K562 (cell line): ENCODE results near the gene PHLDA3.

Experiments used
- CHD1 ChIP-seq: fragments of 200-600 bp; sonication (generic); IDR thresholded peaks from one replicate; pipeline ENCODE4 v1.6.1; 2012; ENCODE audit warnings: mild to moderate bottlenecking, moderate library complexity, low read length, inconsistent platforms
- ELF4 ChIP-seq: fragments of 450-650 bp; formaldehyde crosslinking; IDR thresholded peaks from 2 replicates; pipeline ENCODE4 v1.4.0; 2022; ENCODE audit warnings: missing genetic modification characterization
- EP300 ChIP-seq: IDR thresholded peaks from 2 replicates; pipeline ENCODE4 v1.6.1; 2012; ENCODE audit warnings: low read length, improper control_type of control experiment
- JUND ChIP-seq, 2 experiments: IDR thresholded peaks; 2 replicates in 1 of 2; 3 replicates in 1 of 2; pipeline ENCODE4 v1.6.1; 2011; ENCODE audit warnings: borderline replicate concordance in 2 of 2, low read depth in 2 of 2, low read length in 2 of 2, improper control_type of control experiment in 1 of 2, missing biosample characterization in 1 of 2, missing genetic modification characterization in 1 of 2, missing genetic modification reagents in 1 of 2
- LARP7 ChIP-seq: fragments of 450-650 bp; IDR thresholded peaks from 2 replicates; pipeline ENCODE4 v1.6.1; 2016
- MAX ChIP-seq: sonication (generic); formaldehyde crosslinking; IDR thresholded peaks from 2 replicates; pipeline ENCODE4 v1.9.0; 2022; ENCODE audit warnings: mild to moderate bottlenecking, missing genetic modification reagents
- POLR2A ChIP-seq: fragments of 450-650 bp; conservative IDR thresholded peaks from 2 replicates; pipeline ENCODE4 v1.6.1; 2016
- POLR3A ChIP-seq: IDR thresholded peaks from 2 replicates; pipeline ENCODE4 v1.6.1; 2011; ENCODE audit warnings: borderline replicate concordance, mild to moderate bottlenecking, moderate library complexity; ENCODE audit not compliant: insufficient read length, insufficient read depth; ENCODE audit errors: extremely low read depth
- RBFOX2 ChIP-seq: fragments of 200-400 bp; formaldehyde crosslinking; IDR thresholded peaks from 2 replicates; pipeline ENCODE4 v1.6.1; 2017; ENCODE audit warnings: low read depth, mild to moderate bottlenecking, low read length, moderate library complexity
- SMARCA5 ChIP-seq: fragments of 450-650 bp; IDR thresholded peaks from 2 replicates; pipeline ENCODE4 v1.6.1; 2016
- ZZZ3 ChIP-seq: fragments of 450-650 bp; IDR thresholded peaks from 2 replicates; pipeline ENCODE4 v1.6.1; 2016; ENCODE audit warnings: antibody characterized with exemption, mild to moderate bottlenecking, moderate library complexity
- TF ChIP-seq, protein P1 (sequence below): sonication (generic); formaldehyde crosslinking; IDR thresholded peaks from 2 replicates; pipeline ENCODE4 v1.4.0; 2020; ENCODE audit warnings: mild to moderate bottlenecking, missing genetic modification reagents
- TF ChIP-seq, protein P2 (sequence below), 3 experiments: IDR thresholded peaks in 2 of 3; conservative IDR thresholded peaks in 1 of 3; 2 replicates each; pipeline ENCODE4 v1.5.1; 2011 to 2012; ENCODE audit warnings: low read length in 3 of 3, mild to moderate bottlenecking in 3 of 3, control low read depth in 2 of 3, improper control_type of control experiment in 1 of 3, inconsistent platforms in 1 of 3, low read depth in 1 of 3, mixed read lengths in 1 of 3, moderate library complexity in 1 of 3; ENCODE audit not compliant: insufficient read depth in 2 of 3
- TF ChIP-seq, protein P3 (sequence below), 2 experiments: fragments of 450-650 bp; formaldehyde crosslinking in 1 of 2; IDR thresholded peaks; 2 replicates each; pipeline versions ENCODE4 v1.4.0 to v1.6.1; 2014 to 2020; ENCODE audit warnings: mild to moderate bottlenecking in 2 of 2, borderline replicate concordance in 1 of 2, low read depth in 1 of 2

DNA sequence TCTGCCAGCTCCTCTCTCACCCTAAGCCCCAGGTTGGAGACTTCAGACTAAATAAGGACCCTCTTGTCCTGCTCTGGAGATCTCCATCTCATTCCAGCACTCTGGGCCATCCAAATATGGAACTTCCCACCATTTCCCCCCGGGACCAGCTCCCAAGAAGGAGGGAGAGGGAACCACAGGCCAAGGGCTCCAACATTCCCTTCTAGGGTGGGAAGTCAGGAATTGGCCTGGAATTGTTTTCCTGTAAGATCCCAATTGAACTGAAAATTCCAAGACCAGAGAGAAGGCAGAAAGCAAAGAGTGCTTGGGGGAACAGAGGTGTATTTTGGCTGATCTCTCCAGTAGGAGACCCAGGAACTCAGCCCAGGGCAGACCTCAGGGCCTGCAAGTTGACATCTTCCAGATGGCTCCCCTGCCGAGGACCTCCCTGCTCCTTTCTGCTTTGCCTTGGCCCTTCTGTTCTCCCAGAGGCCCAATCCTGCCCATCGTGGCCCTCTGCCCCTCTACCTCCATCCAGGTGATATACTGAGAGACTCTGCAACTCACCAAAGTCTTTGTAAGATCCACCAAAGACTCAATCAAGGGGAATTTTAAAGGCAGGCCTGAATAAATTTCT is 23.0 kb upstream of the PHLDA3 start:
- TF ChIP-seq ELF4 (CRISPR knock-in tag), result no peak
- TF ChIP-seq POLR3A, result no peak
- no peak for TF ChIP-seq MAX
- TF ChIP-seq, protein P1, sequence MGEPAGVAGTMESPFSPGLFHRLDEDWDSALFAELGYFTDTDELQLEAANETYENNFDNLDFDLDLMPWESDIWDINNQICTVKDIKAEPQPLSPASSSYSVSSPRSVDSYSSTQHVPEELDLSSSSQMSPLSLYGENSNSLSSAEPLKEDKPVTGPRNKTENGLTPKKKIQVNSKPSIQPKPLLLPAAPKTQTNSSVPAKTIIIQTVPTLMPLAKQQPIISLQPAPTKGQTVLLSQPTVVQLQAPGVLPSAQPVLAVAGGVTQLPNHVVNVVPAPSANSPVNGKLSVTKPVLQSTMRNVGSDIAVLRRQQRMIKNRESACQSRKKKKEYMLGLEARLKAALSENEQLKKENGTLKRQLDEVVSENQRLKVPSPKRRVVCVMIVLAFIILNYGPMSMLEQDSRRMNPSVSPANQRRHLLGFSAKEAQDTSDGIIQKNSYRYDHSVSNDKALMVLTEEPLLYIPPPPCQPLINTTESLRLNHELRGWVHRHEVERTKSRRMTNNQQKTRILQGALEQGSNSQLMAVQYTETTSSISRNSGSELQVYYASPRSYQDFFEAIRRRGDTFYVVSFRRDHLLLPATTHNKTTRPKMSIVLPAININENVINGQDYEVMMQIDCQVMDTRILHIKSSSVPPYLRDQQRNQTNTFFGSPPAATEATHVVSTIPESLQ (CRISPR knock-in tag), result no peak
- no peak for TF ChIP-seq RBFOX2
- TF ChIP-seq, protein P2, sequence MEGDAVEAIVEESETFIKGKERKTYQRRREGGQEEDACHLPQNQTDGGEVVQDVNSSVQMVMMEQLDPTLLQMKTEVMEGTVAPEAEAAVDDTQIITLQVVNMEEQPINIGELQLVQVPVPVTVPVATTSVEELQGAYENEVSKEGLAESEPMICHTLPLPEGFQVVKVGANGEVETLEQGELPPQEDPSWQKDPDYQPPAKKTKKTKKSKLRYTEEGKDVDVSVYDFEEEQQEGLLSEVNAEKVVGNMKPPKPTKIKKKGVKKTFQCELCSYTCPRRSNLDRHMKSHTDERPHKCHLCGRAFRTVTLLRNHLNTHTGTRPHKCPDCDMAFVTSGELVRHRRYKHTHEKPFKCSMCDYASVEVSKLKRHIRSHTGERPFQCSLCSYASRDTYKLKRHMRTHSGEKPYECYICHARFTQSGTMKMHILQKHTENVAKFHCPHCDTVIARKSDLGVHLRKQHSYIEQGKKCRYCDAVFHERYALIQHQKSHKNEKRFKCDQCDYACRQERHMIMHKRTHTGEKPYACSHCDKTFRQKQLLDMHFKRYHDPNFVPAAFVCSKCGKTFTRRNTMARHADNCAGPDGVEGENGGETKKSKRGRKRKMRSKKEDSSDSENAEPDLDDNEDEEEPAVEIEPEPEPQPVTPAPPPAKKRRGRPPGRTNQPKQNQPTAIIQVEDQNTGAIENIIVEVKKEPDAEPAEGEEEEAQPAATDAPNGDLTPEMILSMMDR (IDR thresholded peaks at IDR 0.05 in 2 of 3, conservative IDR thresholded peaks at IDR 0.05 in 1 of 3; ENCODE audit: insufficient read depth in 2 of 3, low read depth in 1 of 3, low read length in 3 of 3), result no peak
- TF ChIP-seq ZZZ3, result no peak
- no peak for TF ChIP-seq LARP7
- TF ChIP-seq, protein P3, sequence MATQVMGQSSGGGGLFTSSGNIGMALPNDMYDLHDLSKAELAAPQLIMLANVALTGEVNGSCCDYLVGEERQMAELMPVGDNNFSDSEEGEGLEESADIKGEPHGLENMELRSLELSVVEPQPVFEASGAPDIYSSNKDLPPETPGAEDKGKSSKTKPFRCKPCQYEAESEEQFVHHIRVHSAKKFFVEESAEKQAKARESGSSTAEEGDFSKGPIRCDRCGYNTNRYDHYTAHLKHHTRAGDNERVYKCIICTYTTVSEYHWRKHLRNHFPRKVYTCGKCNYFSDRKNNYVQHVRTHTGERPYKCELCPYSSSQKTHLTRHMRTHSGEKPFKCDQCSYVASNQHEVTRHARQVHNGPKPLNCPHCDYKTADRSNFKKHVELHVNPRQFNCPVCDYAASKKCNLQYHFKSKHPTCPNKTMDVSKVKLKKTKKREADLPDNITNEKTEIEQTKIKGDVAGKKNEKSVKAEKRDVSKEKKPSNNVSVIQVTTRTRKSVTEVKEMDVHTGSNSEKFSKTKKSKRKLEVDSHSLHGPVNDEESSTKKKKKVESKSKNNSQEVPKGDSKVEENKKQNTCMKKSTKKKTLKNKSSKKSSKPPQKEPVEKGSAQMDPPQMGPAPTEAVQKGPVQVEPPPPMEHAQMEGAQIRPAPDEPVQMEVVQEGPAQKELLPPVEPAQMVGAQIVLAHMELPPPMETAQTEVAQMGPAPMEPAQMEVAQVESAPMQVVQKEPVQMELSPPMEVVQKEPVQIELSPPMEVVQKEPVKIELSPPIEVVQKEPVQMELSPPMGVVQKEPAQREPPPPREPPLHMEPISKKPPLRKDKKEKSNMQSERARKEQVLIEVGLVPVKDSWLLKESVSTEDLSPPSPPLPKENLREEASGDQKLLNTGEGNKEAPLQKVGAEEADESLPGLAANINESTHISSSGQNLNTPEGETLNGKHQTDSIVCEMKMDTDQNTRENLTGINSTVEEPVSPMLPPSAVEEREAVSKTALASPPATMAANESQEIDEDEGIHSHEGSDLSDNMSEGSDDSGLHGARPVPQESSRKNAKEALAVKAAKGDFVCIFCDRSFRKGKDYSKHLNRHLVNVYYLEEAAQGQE (IDR thresholded peaks at IDR 0.05; ENCODE audit: borderline replicate concordance), result no peak
- TF ChIP-seq, protein P3 (CRISPR knock-in tag; IDR thresholded peaks at IDR 0.05; ENCODE audit: low read depth), result no peak
- no peak for TF ChIP-seq CHD1
- no peak for TF ChIP-seq JUND (IDR thresholded peaks at IDR 0.05; ENCODE audit: borderline replicate concordance, low read depth, low read length)
- no peak for TF ChIP-seq JUND (tag; IDR thresholded peaks at IDR 0.05; ENCODE audit: borderline replicate concordance, low read depth, low read length)
- TF ChIP-seq POLR2A, result no peak
- no peak for TF ChIP-seq SMARCA5
- no peak for TF ChIP-seq EP300
